ENCODE data around the gene ATP8B3. TPM values are rescaled to one million over a fixed set of nuclear protein-coding genes. Genes with fewer than 3 reads are reported as not detected.

Gene ATP8B3
- polyA plus RNA-seq, 2 of the 4 experiments (the other 2 are of a cell fraction): 2.7 to 3.9 TPM

DNA sequence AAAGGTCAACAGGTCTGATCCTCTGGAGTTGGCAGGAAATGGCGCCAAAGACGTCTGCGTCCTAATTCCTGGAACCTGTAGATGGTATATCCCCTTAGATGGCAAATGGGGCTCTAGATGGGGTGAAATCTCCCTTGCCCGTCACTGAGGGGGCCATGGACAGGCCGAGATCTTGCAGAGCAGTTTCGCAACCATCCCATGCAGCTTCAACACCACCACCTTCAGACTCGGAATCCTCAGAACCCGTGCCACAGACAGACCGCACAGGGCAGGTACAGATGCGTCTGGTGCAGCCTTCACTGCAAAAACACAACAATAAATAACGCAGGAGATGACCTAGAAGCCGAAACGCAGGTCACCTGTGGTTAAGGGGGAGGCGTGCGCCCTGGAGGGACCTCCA is 18.5 kb upstream of the ATP8B3 start:
- no peak for FAIRE-seq

DNA sequence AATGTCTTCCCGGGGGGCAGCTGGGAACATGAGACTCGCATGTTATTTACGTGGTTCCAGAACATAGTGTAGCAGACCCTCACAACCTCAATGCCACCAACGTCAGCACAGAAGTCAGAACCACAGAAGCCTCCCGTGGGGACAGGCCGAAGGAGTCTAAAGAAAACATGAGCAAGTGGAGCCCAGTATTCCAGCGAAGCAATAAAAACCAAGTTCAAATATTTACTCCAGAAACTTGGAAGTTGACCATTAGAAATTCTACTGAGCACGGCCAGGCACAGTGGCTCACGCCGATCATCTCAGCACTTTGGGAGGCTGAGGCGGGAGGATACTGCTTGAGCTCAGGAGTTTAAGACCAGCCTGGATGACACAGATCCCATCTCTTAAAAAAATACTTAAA is 17.9 kb upstream of the ATP8B3 start:
- no peaks in the 10 kb centered on the region for H3K9me3 ChIP-seq
- POLR2A ChIA-PET: no interaction called here
- no peak overlapping the region for H3K27ac ChIP-seq
- no peak overlapping the region for H3K4me3 ChIP-seq
- 84% methylated on average over 11 of the region's 11 CpGs for WGBS (ENCODE audit: missing lambda C conversion rate)
- peaks cover 10% of the 10 kb centered on the region for H3K4me1 ChIP-seq
- ATAC-seq (no peak), FAIRE-seq (no peak), DNase-seq (ENCODE audit: low read depth in 1 of 2, low spot score in 1 of 2) (no peak)
- TF ChIP-seq, protein P1, sequence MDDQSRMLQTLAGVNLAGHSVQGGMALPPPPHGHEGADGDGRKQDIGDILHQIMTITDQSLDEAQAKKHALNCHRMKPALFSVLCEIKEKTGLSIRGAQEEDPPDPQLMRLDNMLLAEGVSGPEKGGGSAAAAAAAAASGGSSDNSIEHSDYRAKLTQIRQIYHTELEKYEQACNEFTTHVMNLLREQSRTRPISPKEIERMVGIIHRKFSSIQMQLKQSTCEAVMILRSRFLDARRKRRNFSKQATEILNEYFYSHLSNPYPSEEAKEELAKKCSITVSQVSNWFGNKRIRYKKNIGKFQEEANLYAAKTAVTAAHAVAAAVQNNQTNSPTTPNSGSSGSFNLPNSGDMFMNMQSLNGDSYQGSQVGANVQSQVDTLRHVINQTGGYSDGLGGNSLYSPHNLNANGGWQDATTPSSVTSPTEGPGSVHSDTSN (IDR thresholded peaks at IDR 0.05): no peak
- no peak for TF ChIP-seq CHD4 (IDR thresholded peaks at IDR 0.05; ENCODE audit: borderline replicate concordance)
- TF ChIP-seq JUNB (IDR thresholded peaks at IDR 0.05): no peak
- no peak for TF ChIP-seq TP53 (CRISPR knock-in tag; IDR thresholded peaks at IDR 0.05)
- CTCF ChIA-PET: interaction anchor here (1.4 to 14.1 kb wide), 4 partner anchors 11 to 158 kb away, joined by 5 to 212 read pairs (median 5); no protein-coding TSS in a partner anchor
- no peak overlapping the region for H3K4me2 ChIP-seq

More for the DNA sequence above, 18.5 kb upstream of the ATP8B3 start:
- CTCF ChIA-PET: interaction anchor here (1.4 to 14.1 kb wide), 4 partner anchors 10 to 158 kb away, joined by 5 to 212 read pairs (median 5); no protein-coding TSS in a partner anchor
- Histone ChIP-seq H3K4me2 (no peak overlapping the region), H3K4me3 (no peak overlapping the region), H3K9me3 (no peaks in the 10 kb centered on the region), H3K4me1 (peaks cover 10% of the 10 kb centered on the region), H3K27ac (no peak overlapping the region)
- POLR2A ChIA-PET: no interaction called here
- ATAC-seq (no peak), DNase-seq (ENCODE audit: low read depth in 1 of 2, low spot score in 1 of 2) (no peak)
- TF ChIP-seq CEBPB (IDR thresholded peaks at IDR 0.05) (peak in 1 of 2 experiments; percentile 31; a peak in 1 of 4 replicates), MAFK (IDR thresholded peaks at IDR 0.05; ENCODE audit: partially characterized antibody) (no peak)
- WGBS (ENCODE audit: missing lambda C conversion rate): 96% methylated on average over 15 of the region's 15 CpGs

DNA sequence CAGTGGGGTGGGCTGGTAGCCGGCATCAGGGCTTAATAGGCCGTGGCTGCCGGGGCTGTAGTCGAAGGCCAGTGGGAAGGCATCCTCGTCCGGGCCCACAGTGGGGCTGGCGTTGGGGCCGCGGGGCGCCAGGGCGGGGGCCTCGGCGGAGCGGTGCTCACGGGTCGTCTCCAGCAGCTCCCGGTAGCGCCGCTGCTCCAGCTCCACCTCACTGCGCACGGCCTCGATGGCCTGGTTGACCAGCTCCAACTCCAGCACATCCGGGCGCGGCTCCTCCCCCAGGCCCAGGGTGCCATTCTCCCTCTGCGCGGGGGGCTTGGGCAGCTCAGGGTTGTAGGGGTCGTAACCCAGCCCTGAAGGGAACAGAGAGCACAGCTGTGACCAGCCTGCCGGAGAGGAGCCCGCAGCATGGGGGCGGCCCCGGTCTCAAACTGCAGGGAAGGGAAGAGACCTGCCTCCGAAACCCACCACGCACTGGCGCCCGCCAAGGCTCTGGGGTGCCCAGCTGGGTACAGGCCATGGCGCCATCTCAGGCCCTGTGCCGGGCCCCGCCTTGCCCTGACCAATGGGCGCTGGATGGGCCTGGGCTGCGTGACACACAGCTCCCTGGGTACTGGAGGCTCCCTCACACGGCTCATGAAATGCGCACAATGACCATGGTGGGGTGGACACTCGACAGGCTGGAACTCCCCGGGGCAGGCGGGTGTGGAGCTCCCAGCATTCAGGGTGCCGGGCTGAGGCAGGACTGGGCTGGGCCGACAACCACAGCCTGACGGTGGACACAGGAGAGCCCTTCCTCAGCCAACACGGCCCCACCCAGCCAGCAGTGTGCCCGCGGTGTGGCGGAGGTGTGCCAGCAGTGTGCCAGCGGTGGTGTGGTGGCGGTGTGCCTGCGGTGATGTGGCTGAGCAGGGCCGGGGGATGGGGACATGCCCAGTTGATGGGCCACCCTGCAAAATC is 16.5 kb upstream of the ATP8B3 start:
- no peak for FAIRE-seq
- H3K27ac ChIP-seq: no peak overlapping the region
- 85% methylated on average over 4 of the region's 57 CpGs for WGBS (ENCODE audit: missing lambda C conversion rate)
- no peak for DNase-seq (ENCODE audit: low read depth in 1 of 2, low spot score in 1 of 2)
- POLR2A ChIA-PET: no interaction called here
- H3K4me1 ChIP-seq: peaks cover 10% of the 10 kb centered on the region
- H3K4me2 ChIP-seq: no peak overlapping the region
- CTCF ChIA-PET: interaction anchor here (0.8 to 14.1 kb wide), 6 partner anchors 12 to 163 kb away, joined by 3 to 212 read pairs (median 4); no protein-coding TSS in a partner anchor
- no peak overlapping the region for H3K4me3 ChIP-seq
- ATAC-seq: no peak
- no peaks in the 10 kb centered on the region for H3K9me3 ChIP-seq
- no peak for TF ChIP-seq PHF8 (IDR thresholded peaks at IDR 0.05; ENCODE audit: borderline replicate concordance, low read depth)
- no peak for TF ChIP-seq HOXB5 (CRISPR knock-in tag; IDR thresholded peaks at IDR 0.05)
- no peak for TF ChIP-seq FOSB (CRISPR knock-in tag; IDR thresholded peaks at IDR 0.05)

DNA sequence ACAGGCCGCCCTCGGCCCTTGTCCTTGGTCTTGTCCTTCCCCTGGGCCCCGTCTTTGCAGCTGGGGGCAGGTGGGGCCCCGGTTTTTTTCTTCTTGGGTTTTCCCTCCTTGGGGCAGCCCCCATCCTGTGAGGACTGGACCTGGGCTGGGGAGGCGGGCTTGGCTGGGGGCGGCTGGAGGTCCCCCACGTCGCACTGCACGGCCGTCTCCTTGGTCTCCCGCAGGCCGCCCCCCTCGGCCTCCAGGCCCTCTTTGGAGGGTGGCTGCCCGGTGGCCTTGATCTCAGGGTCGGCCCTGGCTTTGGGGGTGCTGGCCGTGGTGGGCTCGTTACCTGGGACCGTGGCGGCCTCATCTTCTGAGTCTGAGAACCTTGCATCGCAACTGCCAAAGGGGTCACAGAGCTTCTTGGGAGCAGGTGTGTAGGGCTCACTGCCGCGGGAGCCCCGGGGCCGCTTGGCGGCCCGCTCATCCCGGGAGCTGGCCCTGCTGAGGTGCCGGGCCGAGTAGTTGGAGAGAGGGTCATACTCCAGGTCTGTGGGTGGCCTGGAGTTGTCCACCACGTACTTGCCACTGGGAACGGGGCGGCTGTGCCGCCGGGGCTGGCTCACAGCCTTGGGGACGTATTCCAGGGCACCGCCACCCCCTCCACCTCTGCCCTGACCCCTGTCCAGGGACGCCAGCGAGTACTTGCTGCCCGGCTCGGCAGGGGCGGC is 15.6 kb upstream of the ATP8B3 start:
- ChIA-PET CTCF (interaction anchor here (0.8 to 14.1 kb wide), 9 partner anchors 13 to 313 kb away, joined by 3 to 212 read pairs (median 4); no protein-coding TSS in a partner anchor), POLR2A (no interaction called here)
- no peak for ATAC-seq
- H3K27ac ChIP-seq: no peak overlapping the region
- peaks cover 10% of the 10 kb centered on the region for H3K4me1 ChIP-seq
- H3K4me3 ChIP-seq: no peak overlapping the region
- TF ChIP-seq ZNF302 (CRISPR knock-in tag; IDR thresholded peaks at IDR 0.05) (no peak), HOXA7 (CRISPR knock-in tag; IDR thresholded peaks at IDR 0.05) (no peak), HOXB5 (CRISPR knock-in tag; IDR thresholded peaks at IDR 0.05) (no peak), CBX2 (IDR thresholded peaks at IDR 0.05; ENCODE audit: borderline replicate concordance, low read depth) (no peak), ESRRA (IDR thresholded peaks at IDR 0.05; ENCODE audit: borderline replicate concordance, low read length) (no peak)
- TF ChIP-seq, protein P2, sequence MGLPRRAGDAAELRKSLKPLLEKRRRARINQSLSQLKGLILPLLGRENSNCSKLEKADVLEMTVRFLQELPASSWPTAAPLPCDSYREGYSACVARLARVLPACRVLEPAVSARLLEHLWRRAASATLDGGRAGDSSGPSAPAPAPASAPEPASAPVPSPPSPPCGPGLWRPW (IDR thresholded peaks at IDR 0.05): no peak
- WGBS (ENCODE audit: missing lambda C conversion rate): 89% methylated on average over 13 of the region's 41 CpGs
- no peak for FAIRE-seq
- no peak for DNase-seq (ENCODE audit: low read depth in 1 of 2, low spot score in 1 of 2)
- H3K4me2 ChIP-seq: no peak overlapping the region
- no peaks in the 10 kb centered on the region for H3K9me3 ChIP-seq
